GM06990 (cell line): Measurements from ENCODE around the gene UNC13B.

Experiments
- DNase-seq: peaks from one replicate; pipeline ENCODE4 v3.0.0-alpha.2; 2011; ENCODE audit not compliant: insufficient read length; ENCODE audit errors: extremely low read depth
- H3K27me3 ChIP-seq: replicated peaks from 2 replicates; pipeline ENCODE4 v1.6.0; 2011; ENCODE audit warnings: low read length; ENCODE audit not compliant: control insufficient read depth, insufficient read depth
- H3K36me3 ChIP-seq: 2 replicates; pipeline ENCODE4 v1.5.1; 2011; ENCODE audit warnings: low read length; ENCODE audit not compliant: control insufficient read depth, insufficient read depth
- H3K4me3 ChIP-seq: replicated peaks from 2 replicates; pipeline ENCODE4 v1.5.1; 2011; ENCODE audit warnings: low read depth, mild to moderate bottlenecking, control low read depth, low read length
- CTCF ChIP-seq: IDR thresholded peaks from 2 replicates; pipeline ENCODE4 v1.5.1; 2011; ENCODE audit warnings: low read length, control low read depth, mild to moderate bottlenecking, inconsistent platforms; ENCODE audit not compliant: insufficient read depth, poor library complexity, severe bottlenecking

Gene UNC13B

GRCh38 chr9:35260186-35260585 lies 98.4 kb downstream of the UNC13B start:
- no peak for TF ChIP-seq CTCF
- H3K4me3 ChIP-seq = no peak overlapping the region
- no peaks in the 10 kb centered on the region for H3K36me3 ChIP-seq
- DNase-seq = no peak
- no peaks in the 10 kb centered on the region for H3K27me3 ChIP-seq

- Histone ChIP-seq H3K36me3 (no peaks in the 10 kb centered on the region), H3K4me3 (no peak overlapping the region), H3K27me3 (no peaks in the 10 kb centered on the region)
- DNase-seq = no peak
- no peak for TF ChIP-seq CTCF
These were observed 100.3 kb downstream of the UNC13B start for GRCh38 chr9:35262064-35262463.

DNA sequence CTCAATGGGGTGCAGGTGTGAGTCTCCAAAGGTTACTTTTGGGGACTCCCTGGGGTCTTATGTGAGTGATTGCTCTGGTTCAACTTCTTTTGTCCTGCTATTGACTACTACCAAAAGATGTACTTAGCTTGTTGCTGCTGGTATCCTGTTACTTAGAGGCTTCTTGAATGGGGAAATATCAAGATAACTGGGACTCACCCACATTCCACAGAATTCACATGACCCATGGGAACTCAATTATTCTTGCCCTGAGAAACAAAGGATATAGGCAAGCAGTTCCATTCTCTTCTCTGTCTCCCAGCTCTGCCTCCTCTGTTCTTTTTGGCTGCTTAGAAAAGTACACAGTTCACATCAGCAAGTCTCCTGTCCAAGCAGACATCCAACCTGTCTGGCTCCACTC lies 105.9 kb downstream of the UNC13B start:
- DNase-seq = no peak
- TF ChIP-seq CTCF = no peak

DNA sequence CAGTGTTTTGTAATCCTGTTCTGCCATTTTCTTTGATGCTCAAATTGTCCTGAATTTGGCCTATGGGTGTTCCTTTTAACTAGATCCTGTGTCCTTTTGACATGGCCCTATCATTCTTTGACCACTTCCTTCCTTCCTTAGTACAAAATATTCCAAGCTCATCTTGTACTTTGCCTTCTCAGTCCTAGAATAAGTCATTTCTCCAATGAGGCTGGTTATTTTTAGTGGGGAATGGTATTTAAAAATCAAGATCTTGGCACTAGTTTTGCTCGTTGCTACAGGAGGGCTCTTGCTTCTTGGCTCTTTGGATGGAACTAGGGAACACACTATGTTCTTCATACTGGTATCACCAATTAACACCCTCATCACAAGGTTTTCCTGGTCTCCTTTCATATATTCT lies 108.1 kb downstream of the UNC13B start:
- no peak for TF ChIP-seq CTCF
- Histone ChIP-seq H3K27me3 (no peaks in the 10 kb centered on the region), H3K36me3 (no peaks in the 10 kb centered on the region), H3K4me3 (no peak overlapping the region)
- DNase-seq = no peak

More for the DNA sequence above, 105.9 kb downstream of the UNC13B start:
- H3K4me3 ChIP-seq = no peak overlapping the region
- H3K36me3 ChIP-seq = no peaks in the 10 kb centered on the region
- H3K27me3 ChIP-seq = no peaks in the 10 kb centered on the region

GRCh38 chr9:35271637-35272036 lies 109.8 kb downstream of the UNC13B start:
- Histone ChIP-seq H3K27me3 (no peaks in the 10 kb centered on the region), H3K36me3 (no peaks in the 10 kb centered on the region), H3K4me3 (no peak overlapping the region)
- no peak for DNase-seq
- no peak for TF ChIP-seq CTCF

DNA sequence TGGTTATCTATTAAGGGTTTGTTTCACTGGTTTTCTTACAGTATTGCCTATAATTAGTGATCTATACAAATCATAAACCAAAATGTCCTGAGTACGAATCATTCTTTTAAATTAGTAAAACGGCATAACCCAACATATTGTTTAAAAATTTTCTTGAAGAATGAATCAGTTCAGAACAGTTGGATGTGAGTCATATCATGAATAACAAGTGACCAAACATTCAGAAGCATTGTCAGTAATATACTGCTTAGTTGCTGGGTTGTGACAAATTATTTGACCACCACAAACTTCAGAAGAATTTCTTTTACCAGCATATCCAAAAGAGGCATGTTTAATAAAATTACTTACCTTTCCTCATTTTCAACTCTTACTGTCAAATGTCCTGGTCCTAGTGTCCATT lies 111.2 kb downstream of the UNC13B start:
- DNase-seq = no peak
- no peak for TF ChIP-seq CTCF
- H3K4me3 ChIP-seq = no peak overlapping the region
- H3K36me3 ChIP-seq = no peaks in the 10 kb centered on the region
- no peaks in the 10 kb centered on the region for H3K27me3 ChIP-seq
